Activated CD8-positive, alpha-beta memory T cell treated with anti-CD3 and anti-CD28 coated beads, Interleukin-2, amount 10 ng/mL, durations not matched to agents 7 days and 5 days (primary cell): Measurements from ENCODE around the gene SUSD4. TPM values are rescaled to one million over a fixed set of nuclear protein-coding genes. Genes with fewer than 3 reads are reported as not detected.

Experiments
- ATAC-seq: fragments of 150-1000 bp; cut with Tn5 transposase; one replicate; pipeline ENCODE4 v1.10.0; 2021; ENCODE audit warnings: moderate library complexity
- CTCF ChIA-PET: fragments of 350-600 bp; sonication (Branson Sonifier 250); formaldehyde crosslinking; loops from one replicate; lab custom pipeline; 2021; ENCODE audit warnings: antibody characterized with exemption; lab: Charles Lee
- DNase-seq: peaks from one replicate; pipeline ENCODE4 v3.0.0-alpha.2; 2020
- H3K27ac Mint-ChIP-seq: one replicate; pipeline ENCODE4 v1.8.0; 2021; ENCODE audit warnings: mild to moderate bottlenecking, mixed read lengths
- H3K27me3 Mint-ChIP-seq: one replicate; pipeline ENCODE4 v1.8.0; 2021; ENCODE audit warnings: mixed read lengths
- H3K36me3 Mint-ChIP-seq: one replicate; pipeline ENCODE4 v1.8.0; 2021; ENCODE audit warnings: mild to moderate bottlenecking, mixed read lengths
- H3K4me1 Mint-ChIP-seq: one replicate; pipeline ENCODE4 v1.8.0; 2021; ENCODE audit warnings: mixed read lengths
- H3K4me3 Mint-ChIP-seq: one replicate; pipeline ENCODE4 v1.8.0; 2021; ENCODE audit warnings: mild to moderate bottlenecking, moderate library complexity, mixed read lengths
- H3K9me3 Mint-ChIP-seq: one replicate; pipeline ENCODE4 v1.8.0; 2022; ENCODE audit warnings: low read depth, mixed read lengths
- total RNA-seq, 2 experiments: library from RNA; stranded (reverse); gene quantifications; one replicate each; pipeline ENCODE4 v1.2.3, GENCODE V29; 2021

SUSD4 gene
- total RNA-seq, 2 experiments from 2014 or later = 0.21 TPM; not detected in 1

DNA sequence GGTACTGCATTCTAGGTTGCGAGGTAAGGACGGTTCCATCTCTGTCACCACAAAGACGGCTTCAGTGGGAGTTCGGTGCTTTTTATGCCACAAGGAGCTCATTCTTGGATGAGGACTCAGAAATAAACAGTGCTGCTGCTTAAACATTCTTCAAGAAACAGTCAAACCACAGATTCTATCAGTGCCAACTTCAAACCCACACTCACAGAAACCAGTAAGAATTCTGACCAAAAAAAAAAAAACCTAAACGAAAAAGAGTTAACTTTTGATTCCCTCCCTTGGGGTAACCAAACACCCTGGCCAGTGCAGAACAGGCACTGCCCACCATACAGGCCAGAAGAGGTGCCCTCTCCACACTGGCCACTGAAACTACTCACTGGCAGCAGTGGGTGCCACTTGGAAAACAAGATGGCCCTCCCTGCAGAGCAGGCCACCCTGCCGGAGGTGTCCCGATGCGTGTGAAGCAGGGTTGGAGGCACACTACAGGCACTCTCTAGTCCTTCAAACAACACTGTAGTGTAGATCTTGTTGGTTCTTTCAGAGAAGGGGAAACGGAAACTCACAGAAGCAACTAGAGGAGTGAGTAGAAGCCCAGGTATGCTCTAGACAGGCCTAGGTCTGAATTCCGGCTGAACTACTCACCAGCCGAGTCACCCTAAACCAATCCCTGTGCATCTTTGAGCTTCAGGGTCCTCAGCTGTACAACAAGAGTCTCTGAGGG is 133.7 kb downstream of the SUSD4 start:
- Mint-ChIP-seq H3K4me1 (no peaks in the 10 kb centered on the region), H3K9me3 (no peaks in the 10 kb centered on the region), H3K4me3 (no peak overlapping the region), H3K27ac (peak overlapping the region; percentile 39), H3K27me3 (peaks cover 3% of the 10 kb centered on the region), H3K36me3 (no peaks in the 10 kb centered on the region)
- DNase-seq (peak; percentile 40), ATAC-seq (peak; percentile 66)
- CTCF ChIA-PET = no interaction called here

GRCh38 chr1:223229756-223230155 is 134.2 kb downstream of the SUSD4 start:
- CTCF ChIA-PET = no interaction called here
- DNase-seq (peak; percentile 29), ATAC-seq (no peak)
- no peaks in the 10 kb centered on the region for H3K4me1 Mint-ChIP-seq
- peak overlapping the region; percentile 39 for H3K27ac Mint-ChIP-seq
- H3K4me3 Mint-ChIP-seq = no peak overlapping the region
- no peaks in the 10 kb centered on the region for H3K9me3 Mint-ChIP-seq
- peaks cover 3% of the 10 kb centered on the region for H3K27me3 Mint-ChIP-seq
- H3K36me3 Mint-ChIP-seq = no peaks in the 10 kb centered on the region

- no peak overlapping the region for H3K4me3 Mint-ChIP-seq
- H3K36me3 Mint-ChIP-seq = no peaks in the 10 kb centered on the region
- peak; percentile 14 for DNase-seq
- no peaks in the 10 kb centered on the region for H3K4me1 Mint-ChIP-seq
- H3K27ac Mint-ChIP-seq = no peak overlapping the region
- CTCF ChIA-PET = no interaction called here
- no peaks in the 10 kb centered on the region for H3K9me3 Mint-ChIP-seq
- no peak for ATAC-seq
- peaks cover 3% of the 10 kb centered on the region for H3K27me3 Mint-ChIP-seq
Observed at GRCh38 chr1:223228931-223229528, 134.9 kb downstream of the SUSD4 start.

DNA sequence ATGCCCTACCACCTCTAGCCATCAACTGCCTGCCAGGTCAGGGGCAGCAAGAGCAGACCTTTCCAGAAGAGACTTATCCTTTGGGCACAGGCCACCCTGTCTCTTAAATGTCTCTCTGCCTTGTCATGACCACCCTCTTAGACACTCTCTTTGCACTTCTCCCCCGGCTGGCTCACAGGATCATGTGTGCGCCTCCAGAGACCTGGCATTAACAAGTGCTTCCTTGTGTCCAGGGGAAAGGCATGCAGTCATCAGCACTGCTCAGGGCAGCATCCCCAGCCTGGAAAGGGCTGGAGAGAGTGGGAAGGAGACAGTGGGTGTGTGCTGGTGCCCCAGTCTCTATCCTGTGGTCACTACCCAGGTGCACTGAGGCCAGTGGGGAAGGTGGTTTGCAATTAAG is 135.8 kb downstream of the SUSD4 start:
- ATAC-seq (no peak), DNase-seq (peak; percentile 26)
- Mint-ChIP-seq H3K4me1 (no peaks in the 10 kb centered on the region), H3K9me3 (no peaks in the 10 kb centered on the region), H3K27ac (no peak overlapping the region), H3K4me3 (no peak overlapping the region), H3K36me3 (no peaks in the 10 kb centered on the region), H3K27me3 (peaks cover 3% of the 10 kb centered on the region)
- CTCF ChIA-PET = no interaction called here

DNA sequence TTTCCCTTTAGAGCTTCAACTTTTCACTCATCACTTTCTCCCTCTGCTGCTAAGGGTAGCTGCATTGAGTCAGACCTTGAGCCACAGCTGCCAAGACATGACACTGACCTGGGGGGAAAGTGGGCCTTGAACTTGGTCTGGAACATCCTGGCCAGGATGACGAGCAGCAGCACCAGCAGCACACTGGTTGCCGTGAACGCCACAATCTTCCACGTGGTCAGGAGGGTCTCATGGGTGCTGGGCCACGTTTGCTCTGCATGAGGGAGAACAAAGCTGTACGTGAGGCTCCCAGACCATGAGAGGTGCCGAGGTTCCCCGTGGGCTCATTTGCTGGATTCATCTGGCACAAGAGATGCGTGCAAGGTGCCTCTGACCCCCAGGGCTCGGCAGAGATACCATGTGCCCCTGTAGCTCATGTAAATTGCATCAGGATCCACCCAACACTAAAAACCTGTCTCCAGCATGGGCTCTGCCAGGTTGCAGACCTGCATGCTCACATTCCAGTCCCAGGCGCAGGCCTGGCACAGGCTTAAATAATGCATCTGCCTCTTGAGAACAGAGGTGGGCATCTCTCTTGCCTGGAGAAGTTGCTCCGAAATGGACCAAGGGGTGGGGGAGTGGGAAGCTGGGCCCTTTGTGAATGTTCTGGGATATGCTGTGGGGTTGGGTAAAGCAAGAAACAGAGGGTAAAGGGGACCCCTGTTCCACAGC is 136.3 kb downstream of the SUSD4 start:
- Mint-ChIP-seq H3K9me3 (no peaks in the 10 kb centered on the region), H3K27me3 (peaks cover 3% of the 10 kb centered on the region), H3K4me1 (no peaks in the 10 kb centered on the region), H3K27ac (no peak overlapping the region), H3K36me3 (no peaks in the 10 kb centered on the region), H3K4me3 (no peak overlapping the region)
- no peak for ATAC-seq
- peak; percentile 18 for DNase-seq
- CTCF ChIA-PET = no interaction called here

DNA sequence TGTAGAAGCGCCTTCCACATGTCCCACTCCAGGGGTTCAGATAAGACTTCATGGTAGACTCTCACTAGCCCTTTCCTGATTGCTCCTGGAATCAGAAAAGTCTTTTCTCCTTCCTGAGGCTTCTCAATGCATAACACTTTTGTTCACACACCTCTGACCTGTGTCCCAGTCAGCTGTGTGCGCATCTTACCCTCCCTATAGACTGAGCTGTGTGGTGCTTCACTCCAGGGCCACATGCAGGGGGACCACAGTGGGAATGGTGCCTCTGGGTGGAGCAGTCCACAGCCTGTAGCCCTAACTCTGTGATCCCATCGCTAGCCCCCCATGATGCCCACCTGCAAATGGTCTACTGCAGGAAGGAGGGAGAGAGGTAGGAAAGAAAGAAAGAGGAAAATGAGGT is 136.9 kb downstream of the SUSD4 start:
- no peak for ATAC-seq
- Mint-ChIP-seq H3K27ac (no peak overlapping the region), H3K4me1 (no peaks in the 10 kb centered on the region), H3K36me3 (no peaks in the 10 kb centered on the region), H3K9me3 (no peaks in the 10 kb centered on the region), H3K27me3 (peaks cover 3% of the 10 kb centered on the region), H3K4me3 (no peak overlapping the region)
- peak; percentile 23 for DNase-seq
- CTCF ChIA-PET = no interaction called here

- H3K36me3 Mint-ChIP-seq = no peaks in the 10 kb centered on the region
- H3K27ac Mint-ChIP-seq = no peak overlapping the region
- H3K4me1 Mint-ChIP-seq = no peaks in the 10 kb centered on the region
- H3K27me3 Mint-ChIP-seq = no peaks in the 10 kb centered on the region
- H3K4me3 Mint-ChIP-seq = no peak overlapping the region
- no peaks in the 10 kb centered on the region for H3K9me3 Mint-ChIP-seq
- no peak for ATAC-seq
- DNase-seq = peak; percentile 23
- CTCF ChIA-PET = no interaction called here
Observed at GRCh38 chr1:223226271-223226670, 137.7 kb downstream of the SUSD4 start.

DNA sequence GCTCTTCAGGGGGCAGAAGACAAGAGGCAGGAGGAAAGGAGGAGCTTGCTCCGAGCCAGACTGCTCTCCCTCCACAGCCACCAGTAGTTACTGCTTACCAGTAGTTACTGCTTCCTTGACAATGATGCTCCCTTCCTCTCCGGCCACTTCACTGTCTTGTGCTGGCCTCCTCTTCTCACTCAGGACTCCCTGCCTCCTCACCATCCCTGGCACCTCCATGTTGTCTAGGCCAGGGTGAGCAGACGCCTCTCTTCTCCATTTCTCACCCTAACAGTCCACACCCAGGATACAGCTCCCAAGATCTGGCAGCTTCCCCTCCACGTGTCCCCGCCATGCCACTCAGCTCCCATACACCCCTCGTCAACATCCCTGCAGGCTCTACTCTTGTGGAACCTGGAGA is 138.5 kb downstream of the SUSD4 start:
- CTCF ChIA-PET = no interaction called here
- no peaks in the 10 kb centered on the region for H3K36me3 Mint-ChIP-seq
- H3K27ac Mint-ChIP-seq = no peak overlapping the region
- no peak overlapping the region for H3K4me3 Mint-ChIP-seq
- no peaks in the 10 kb centered on the region for H3K4me1 Mint-ChIP-seq
- ATAC-seq (no peak), DNase-seq (peak; percentile 27)
- no peaks in the 10 kb centered on the region for H3K9me3 Mint-ChIP-seq
- H3K27me3 Mint-ChIP-seq = no peaks in the 10 kb centered on the region

DNA sequence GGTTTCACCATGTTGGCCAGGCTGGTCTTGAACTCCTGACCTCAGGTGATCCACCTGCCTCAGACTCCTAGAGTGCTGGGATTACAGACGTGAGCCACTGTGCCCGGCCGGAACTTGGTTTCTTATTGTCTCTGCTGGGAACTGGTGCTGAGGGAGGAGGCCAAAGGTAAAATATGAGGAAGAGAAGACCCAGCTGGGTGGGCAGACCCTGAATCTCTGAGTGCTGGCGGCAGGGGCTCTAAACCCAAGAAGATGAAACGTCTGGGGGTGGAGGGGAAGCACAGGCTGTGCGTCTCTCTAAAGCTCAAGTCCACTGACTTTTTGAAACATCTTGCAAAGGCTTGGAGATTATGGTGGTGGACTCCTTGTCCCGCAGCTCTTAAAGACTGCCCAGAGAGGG is 138.9 kb downstream of the SUSD4 start:
- Mint-ChIP-seq H3K36me3 (no peaks in the 10 kb centered on the region), H3K9me3 (no peaks in the 10 kb centered on the region), H3K4me1 (no peaks in the 10 kb centered on the region), H3K27ac (no peak overlapping the region), H3K27me3 (no peaks in the 10 kb centered on the region), H3K4me3 (no peak overlapping the region)
- CTCF ChIA-PET = no interaction called here
- DNase-seq (no peak), ATAC-seq (no peak)

DNA sequence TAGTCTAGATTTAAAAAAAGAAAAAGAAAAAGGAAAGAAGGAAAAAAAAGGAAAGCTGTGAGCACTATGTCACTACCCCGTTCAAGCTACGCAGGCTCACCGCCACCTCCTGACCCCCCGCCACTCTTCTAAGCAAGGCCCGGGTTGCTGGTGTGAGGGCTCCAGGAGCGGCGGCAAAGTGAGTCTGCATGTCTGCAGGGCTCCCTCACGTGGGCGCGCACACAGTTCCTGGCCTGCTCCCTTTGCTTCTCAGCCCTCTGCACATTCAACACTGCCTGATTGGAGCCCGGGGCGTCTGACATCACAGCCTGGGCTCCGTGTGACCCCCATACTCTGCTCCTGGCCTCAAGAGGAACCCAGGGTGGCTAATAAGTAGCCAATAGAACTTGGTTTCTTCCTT is 139.5 kb downstream of the SUSD4 start:
- CTCF ChIA-PET = no interaction called here
- no peaks in the 10 kb centered on the region for H3K9me3 Mint-ChIP-seq
- H3K27me3 Mint-ChIP-seq = no peaks in the 10 kb centered on the region
- H3K4me3 Mint-ChIP-seq = no peak overlapping the region
- DNase-seq (peak; percentile 18), ATAC-seq (no peak)
- H3K27ac Mint-ChIP-seq = no peak overlapping the region
- no peaks in the 10 kb centered on the region for H3K4me1 Mint-ChIP-seq
- H3K36me3 Mint-ChIP-seq = no peaks in the 10 kb centered on the region

- DNase-seq (peak; percentile 26), ATAC-seq (no peak)
- Mint-ChIP-seq H3K4me3 (no peak overlapping the region), H3K27ac (no peak overlapping the region), H3K27me3 (no peaks in the 10 kb centered on the region), H3K36me3 (no peaks in the 10 kb centered on the region), H3K9me3 (no peaks in the 10 kb centered on the region), H3K4me1 (no peaks in the 10 kb centered on the region)
- CTCF ChIA-PET = no interaction called here
Observed at GRCh38 chr1:223223091-223223995, 140.6 kb downstream of the SUSD4 start.

DNA sequence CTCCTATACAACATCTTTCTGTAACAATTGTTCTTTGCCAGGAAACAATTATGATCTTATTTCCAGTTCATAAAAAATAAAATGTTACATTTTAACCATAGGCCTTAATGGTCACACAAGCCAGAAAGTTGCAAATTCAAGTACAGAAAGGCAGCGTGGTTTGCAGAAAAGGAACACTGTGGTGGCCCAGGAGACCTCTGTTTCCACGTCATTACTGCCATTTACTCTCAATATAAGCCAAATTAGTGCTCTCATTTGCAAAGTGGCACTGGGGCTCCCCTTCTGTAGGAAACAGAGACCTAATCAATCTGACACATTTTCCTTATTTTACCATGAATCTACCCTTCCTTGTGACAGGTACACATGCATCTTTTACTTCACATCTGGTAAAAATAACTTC is 141.6 kb downstream of the SUSD4 start:
- DNase-seq (peak; percentile 18), ATAC-seq (no peak)
- no peaks in the 10 kb centered on the region for H3K36me3 Mint-ChIP-seq
- no peaks in the 10 kb centered on the region for H3K4me1 Mint-ChIP-seq
- H3K27me3 Mint-ChIP-seq = no peaks in the 10 kb centered on the region
- CTCF ChIA-PET = no interaction called here
- H3K27ac Mint-ChIP-seq = no peak overlapping the region
- no peak overlapping the region for H3K4me3 Mint-ChIP-seq
- H3K9me3 Mint-ChIP-seq = peaks cover 3% of the 10 kb centered on the region

GRCh38 chr1:223221686-223222085 is 142.3 kb downstream of the SUSD4 start:
- ATAC-seq (no peak), DNase-seq (peak; percentile 19)
- Mint-ChIP-seq H3K9me3 (peaks cover 3% of the 10 kb centered on the region), H3K4me3 (no peak overlapping the region), H3K4me1 (no peaks in the 10 kb centered on the region), H3K36me3 (no peaks in the 10 kb centered on the region), H3K27me3 (no peaks in the 10 kb centered on the region), H3K27ac (no peak overlapping the region)
- CTCF ChIA-PET = no interaction called here
